ENCODE measurements around the gene SLC5A12.

- TF ChIP-seq CTCF (IDR thresholded peaks at IDR 0.05; ENCODE audit: low read depth, low read length) = no peak
- TF ChIP-seq EZH2phosphoT487 (IDR thresholded peaks at IDR 0.05; ENCODE audit: low read depth) = no peak
Observed at GRCh38 chr11:26764315-26764714, 42.5 kb upstream of the SLC5A12 start.

Data from OCI-LY3 (cell line).